Measurements from ENCODE around the gene POFUT2.

DNA sequence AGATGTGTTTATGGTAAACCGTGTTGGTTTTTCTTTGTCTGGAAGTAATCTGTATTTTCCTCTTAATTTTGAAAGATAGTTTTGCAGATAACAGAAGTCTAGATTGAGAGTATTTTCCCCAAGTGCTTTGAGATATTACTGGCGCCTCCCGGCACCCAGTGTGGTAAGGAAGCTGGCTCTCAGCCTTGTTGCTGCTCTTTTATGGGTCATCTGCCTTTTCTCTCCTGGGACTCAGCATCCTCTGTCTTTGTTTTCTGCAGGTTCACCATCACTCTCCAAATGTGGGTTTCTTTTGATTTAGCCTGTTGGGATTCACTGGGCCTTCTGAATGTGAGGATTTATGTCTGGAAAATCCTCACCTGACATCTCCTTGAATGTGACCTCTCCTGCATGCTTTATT is 37.4 kb downstream of the POFUT2 start:
- TF ChIP-seq, protein P1, sequence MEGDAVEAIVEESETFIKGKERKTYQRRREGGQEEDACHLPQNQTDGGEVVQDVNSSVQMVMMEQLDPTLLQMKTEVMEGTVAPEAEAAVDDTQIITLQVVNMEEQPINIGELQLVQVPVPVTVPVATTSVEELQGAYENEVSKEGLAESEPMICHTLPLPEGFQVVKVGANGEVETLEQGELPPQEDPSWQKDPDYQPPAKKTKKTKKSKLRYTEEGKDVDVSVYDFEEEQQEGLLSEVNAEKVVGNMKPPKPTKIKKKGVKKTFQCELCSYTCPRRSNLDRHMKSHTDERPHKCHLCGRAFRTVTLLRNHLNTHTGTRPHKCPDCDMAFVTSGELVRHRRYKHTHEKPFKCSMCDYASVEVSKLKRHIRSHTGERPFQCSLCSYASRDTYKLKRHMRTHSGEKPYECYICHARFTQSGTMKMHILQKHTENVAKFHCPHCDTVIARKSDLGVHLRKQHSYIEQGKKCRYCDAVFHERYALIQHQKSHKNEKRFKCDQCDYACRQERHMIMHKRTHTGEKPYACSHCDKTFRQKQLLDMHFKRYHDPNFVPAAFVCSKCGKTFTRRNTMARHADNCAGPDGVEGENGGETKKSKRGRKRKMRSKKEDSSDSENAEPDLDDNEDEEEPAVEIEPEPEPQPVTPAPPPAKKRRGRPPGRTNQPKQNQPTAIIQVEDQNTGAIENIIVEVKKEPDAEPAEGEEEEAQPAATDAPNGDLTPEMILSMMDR (IDR thresholded peaks at IDR 0.05), result no peak
- TF ChIP-seq POLR2A (IDR thresholded peaks at IDR 0.05), result no peak
- no peak for TF ChIP-seq EP300 (IDR thresholded peaks at IDR 0.05)
